ENCODE results near the gene ALDOC. TPM values are rescaled to one million over a fixed set of nuclear protein-coding genes. Genes with fewer than 3 reads are reported as not detected.
A peak's percentile ranks its signal among the peaks of the same experiment; 100 is the strongest.

Gene ALDOC
- total and polyA plus RNA-seq, 2 of the 13 experiments (the other 11 are each of a cell fraction or from before 2014, with no cell fraction given), result 15.4 to 60.9 TPM

DNA sequence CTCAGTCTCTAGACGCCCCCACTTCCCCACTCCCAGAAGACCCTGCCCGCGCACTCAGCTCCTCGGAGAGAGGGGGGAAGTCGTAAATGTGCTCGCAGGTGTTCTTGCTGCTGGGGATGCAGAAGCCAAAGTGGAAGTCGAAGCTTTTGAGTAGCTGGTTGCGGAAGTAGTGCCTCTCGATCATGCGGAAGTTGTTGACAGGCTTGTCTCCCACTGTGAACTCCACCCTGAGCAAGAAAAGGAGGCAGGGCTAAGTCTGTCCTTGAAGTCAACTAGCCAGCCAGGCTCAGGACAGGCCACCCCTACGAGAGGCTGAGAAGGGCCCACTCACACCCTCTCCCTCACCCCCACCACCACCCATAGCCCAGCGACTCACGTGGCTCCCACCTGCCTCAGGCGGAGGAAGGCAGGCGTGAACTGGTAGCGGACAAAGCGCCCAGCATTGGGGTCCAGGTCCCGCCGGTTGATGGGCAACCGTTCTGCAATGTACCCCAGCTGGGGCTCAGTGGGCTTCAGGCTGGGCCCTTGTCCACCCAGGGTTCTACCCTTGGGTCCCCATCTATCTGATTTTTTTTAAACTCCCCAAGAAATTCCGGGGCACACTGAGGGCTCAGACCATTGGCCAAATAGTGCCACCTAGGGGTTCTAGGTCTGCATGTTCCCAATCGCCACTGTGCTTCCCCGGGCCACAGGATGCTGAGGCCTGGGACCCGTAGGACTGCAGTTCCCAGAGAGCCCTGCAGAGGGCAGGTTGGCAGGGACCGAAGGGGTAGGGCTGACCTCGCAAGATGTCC, 28.9 kb downstream of the ALDOC start (continued):
- peak; percentile 44; the same call in 1 of the 2 replicates for TF ChIP-seq RAD21 (CRISPR knock-in tag; IDR thresholded peaks at IDR 0.05)
- TF ChIP-seq, protein P1, sequence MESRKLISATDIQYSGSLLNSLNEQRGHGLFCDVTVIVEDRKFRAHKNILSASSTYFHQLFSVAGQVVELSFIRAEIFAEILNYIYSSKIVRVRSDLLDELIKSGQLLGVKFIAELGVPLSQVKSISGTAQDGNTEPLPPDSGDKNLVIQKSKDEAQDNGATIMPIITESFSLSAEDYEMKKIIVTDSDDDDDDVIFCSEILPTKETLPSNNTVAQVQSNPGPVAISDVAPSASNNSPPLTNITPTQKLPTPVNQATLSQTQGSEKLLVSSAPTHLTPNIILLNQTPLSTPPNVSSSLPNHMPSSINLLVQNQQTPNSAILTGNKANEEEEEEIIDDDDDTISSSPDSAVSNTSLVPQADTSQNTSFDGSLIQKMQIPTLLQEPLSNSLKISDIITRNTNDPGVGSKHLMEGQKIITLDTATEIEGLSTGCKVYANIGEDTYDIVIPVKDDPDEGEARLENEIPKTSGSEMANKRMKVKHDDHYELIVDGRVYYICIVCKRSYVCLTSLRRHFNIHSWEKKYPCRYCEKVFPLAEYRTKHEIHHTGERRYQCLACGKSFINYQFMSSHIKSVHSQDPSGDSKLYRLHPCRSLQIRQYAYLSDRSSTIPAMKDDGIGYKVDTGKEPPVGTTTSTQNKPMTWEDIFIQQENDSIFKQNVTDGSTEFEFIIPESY (CRISPR knock-in tag; IDR thresholded peaks at IDR 0.05), result peak; percentile 46; the same call in 1 of the 2 replicates
- TF ChIP-seq NR2F6 (IDR thresholded peaks at IDR 0.05), result no peak
- TF ChIP-seq NR2F6 (CRISPR knock-in tag; IDR thresholded peaks at IDR 0.05), result 0 out of 2 replicates have a peak, but pooled peaks have one; percentile 7
- TF ChIP-seq, protein P2, sequence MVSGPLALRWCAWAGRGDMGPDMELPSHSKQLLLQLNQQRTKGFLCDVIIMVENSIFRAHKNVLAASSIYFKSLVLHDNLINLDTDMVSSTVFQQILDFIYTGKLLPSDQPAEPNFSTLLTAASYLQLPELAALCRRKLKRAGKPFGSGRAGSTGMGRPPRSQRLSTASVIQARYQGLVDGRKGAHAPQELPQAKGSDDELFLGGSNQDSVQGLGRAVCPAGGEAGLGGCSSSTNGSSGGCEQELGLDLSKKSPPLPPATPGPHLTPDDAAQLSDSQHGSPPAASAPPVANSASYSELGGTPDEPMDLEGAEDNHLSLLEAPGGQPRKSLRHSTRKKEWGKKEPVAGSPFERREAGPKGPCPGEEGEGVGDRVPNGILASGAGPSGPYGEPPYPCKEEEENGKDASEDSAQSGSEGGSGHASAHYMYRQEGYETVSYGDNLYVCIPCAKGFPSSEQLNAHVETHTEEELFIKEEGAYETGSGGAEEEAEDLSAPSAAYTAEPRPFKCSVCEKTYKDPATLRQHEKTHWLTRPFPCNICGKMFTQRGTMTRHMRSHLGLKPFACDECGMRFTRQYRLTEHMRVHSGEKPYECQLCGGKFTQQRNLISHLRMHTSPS (CRISPR knock-in tag; IDR thresholded peaks at IDR 0.05; ENCODE audit: low read depth), result peak; percentile 70; the same call in 1 of the 2 replicates
- no peak for TF ChIP-seq MAFG (CRISPR knock-in tag; IDR thresholded peaks at IDR 0.05)
- TF ChIP-seq, protein P3, sequence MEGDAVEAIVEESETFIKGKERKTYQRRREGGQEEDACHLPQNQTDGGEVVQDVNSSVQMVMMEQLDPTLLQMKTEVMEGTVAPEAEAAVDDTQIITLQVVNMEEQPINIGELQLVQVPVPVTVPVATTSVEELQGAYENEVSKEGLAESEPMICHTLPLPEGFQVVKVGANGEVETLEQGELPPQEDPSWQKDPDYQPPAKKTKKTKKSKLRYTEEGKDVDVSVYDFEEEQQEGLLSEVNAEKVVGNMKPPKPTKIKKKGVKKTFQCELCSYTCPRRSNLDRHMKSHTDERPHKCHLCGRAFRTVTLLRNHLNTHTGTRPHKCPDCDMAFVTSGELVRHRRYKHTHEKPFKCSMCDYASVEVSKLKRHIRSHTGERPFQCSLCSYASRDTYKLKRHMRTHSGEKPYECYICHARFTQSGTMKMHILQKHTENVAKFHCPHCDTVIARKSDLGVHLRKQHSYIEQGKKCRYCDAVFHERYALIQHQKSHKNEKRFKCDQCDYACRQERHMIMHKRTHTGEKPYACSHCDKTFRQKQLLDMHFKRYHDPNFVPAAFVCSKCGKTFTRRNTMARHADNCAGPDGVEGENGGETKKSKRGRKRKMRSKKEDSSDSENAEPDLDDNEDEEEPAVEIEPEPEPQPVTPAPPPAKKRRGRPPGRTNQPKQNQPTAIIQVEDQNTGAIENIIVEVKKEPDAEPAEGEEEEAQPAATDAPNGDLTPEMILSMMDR (CRISPR knock-in tag; IDR thresholded peaks at IDR 0.05), result peak; percentile 80
- TF ChIP-seq ZBTB38 (CRISPR knock-in tag; IDR thresholded peaks at IDR 0.05), result no peak
- TF ChIP-seq KDM5B (CRISPR knock-in tag; IDR thresholded peaks at IDR 0.05; ENCODE audit: borderline replicate concordance), result 0 out of 2 replicates have a peak, but pooled peaks have one; percentile 12
- TF ChIP-seq HNRNPL (IDR thresholded peaks at IDR 0.05; ENCODE audit: low read depth, low read length), result peak; percentile 97
- TF ChIP-seq, protein P4, sequence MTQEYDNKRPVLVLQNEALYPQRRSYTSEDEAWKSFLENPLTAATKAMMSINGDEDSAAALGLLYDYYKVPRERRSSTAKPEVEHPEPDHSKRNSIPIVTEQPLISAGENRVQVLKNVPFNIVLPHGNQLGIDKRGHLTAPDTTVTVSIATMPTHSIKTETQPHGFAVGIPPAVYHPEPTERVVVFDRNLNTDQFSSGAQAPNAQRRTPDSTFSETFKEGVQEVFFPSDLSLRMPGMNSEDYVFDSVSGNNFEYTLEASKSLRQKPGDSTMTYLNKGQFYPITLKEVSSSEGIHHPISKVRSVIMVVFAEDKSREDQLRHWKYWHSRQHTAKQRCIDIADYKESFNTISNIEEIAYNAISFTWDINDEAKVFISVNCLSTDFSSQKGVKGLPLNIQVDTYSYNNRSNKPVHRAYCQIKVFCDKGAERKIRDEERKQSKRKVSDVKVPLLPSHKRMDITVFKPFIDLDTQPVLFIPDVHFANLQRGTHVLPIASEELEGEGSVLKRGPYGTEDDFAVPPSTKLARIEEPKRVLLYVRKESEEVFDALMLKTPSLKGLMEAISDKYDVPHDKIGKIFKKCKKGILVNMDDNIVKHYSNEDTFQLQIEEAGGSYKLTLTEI (CRISPR knock-in tag; conservative IDR thresholded peaks at IDR 0.05), result no peak
- TF ChIP-seq BORCS8-MEF2B (CRISPR knock-in tag; IDR thresholded peaks at IDR 0.05), result no peak
- peak; percentile 11; the same call in 1 of the 2 replicates for TF ChIP-seq ETV5 (CRISPR knock-in tag; IDR thresholded peaks at IDR 0.05; ENCODE audit: borderline replicate concordance)
- TF ChIP-seq, protein P5, sequence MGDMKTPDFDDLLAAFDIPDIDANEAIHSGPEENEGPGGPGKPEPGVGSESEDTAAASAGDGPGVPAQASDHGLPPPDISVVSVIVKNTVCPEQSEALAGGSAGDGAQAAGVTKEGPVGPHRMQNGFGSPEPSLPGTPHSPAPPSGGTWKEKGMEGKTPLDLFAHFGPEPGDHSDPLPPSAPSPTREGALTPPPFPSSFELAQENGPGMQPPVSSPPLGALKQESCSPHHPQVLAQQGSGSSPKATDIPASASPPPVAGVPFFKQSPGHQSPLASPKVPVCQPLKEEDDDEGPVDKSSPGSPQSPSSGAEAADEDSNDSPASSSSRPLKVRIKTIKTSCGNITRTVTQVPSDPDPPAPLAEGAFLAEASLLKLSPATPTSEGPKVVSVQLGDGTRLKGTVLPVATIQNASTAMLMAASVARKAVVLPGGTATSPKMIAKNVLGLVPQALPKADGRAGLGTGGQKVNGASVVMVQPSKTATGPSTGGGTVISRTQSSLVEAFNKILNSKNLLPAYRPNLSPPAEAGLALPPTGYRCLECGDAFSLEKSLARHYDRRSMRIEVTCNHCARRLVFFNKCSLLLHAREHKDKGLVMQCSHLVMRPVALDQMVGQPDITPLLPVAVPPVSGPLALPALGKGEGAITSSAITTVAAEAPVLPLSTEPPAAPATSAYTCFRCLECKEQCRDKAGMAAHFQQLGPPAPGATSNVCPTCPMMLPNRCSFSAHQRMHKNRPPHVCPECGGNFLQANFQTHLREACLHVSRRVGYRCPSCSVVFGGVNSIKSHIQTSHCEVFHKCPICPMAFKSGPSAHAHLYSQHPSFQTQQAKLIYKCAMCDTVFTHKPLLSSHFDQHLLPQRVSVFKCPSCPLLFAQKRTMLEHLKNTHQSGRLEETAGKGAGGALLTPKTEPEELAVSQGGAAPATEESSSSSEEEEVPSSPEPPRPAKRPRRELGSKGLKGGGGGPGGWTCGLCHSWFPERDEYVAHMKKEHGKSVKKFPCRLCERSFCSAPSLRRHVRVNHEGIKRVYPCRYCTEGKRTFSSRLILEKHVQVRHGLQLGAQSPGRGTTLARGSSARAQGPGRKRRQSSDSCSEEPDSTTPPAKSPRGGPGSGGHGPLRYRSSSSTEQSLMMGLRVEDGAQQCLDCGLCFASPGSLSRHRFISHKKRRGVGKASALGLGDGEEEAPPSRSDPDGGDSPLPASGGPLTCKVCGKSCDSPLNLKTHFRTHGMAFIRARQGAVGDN (CRISPR knock-in tag; IDR thresholded peaks at IDR 0.05), result peak; percentile 47
- no peak for TF ChIP-seq ZBTB7B (CRISPR knock-in tag; IDR thresholded peaks at IDR 0.05)
- no peak for TF ChIP-seq NFIB (CRISPR knock-in tag; IDR thresholded peaks at IDR 0.05; ENCODE audit: borderline replicate concordance)
- TF ChIP-seq SALL1 (CRISPR knock-in tag; IDR thresholded peaks at IDR 0.05), result 0 out of 2 replicates have a peak, but pooled peaks have one; percentile 10
